Large intestine (tissue), 3 donors: ENCODE results near the gene AIDA. TPM values are rescaled to one million over a fixed set of nuclear protein-coding genes. Genes with fewer than 3 reads are reported as not detected.
A peak's percentile ranks its signal among the peaks of the same experiment; 100 is the strongest.

ENCODE experiments used
- DNase-seq, 2 donors: peaks; one replicate each; pipeline versions ENCODE4 v3.0.0 to v3.0.0-alpha.2; 2013
- H3K27ac ChIP-seq: one replicate; pipeline ENCODE4 v1.5.1; 2013; ENCODE audit warnings: low read length
- H3K27me3 ChIP-seq: 2 replicates; pipeline ENCODE4 v1.6.1; 2013; ENCODE audit warnings: low read length; ENCODE audit not compliant: control insufficient read depth, insufficient read depth
- H3K36me3 ChIP-seq: 2 replicates; pipeline ENCODE4 v1.6.1; 2013; ENCODE audit warnings: low read length; ENCODE audit not compliant: control insufficient read depth, insufficient read depth
- H3K4me1 ChIP-seq: one replicate; pipeline ENCODE4 v1.6.1; 2013; ENCODE audit warnings: low read length; ENCODE audit not compliant: control insufficient read depth, insufficient read depth
- H3K4me3 ChIP-seq: one replicate; pipeline ENCODE4 v1.5.1; 2013; ENCODE audit warnings: low read length
- H3K9me3 ChIP-seq: one replicate; pipeline ENCODE4 v1.6.1; 2013; ENCODE audit warnings: mild to moderate bottlenecking, low read depth, low read length, moderate library complexity; ENCODE audit not compliant: control insufficient read depth
- WGBS: methylation state at CpG from one replicate; pipeline ENCODE4 v1.1.5; 2013; ENCODE audit warnings: low lambda C conversion rate; ENCODE audit not compliant: insufficient coverage; 5-methylcytosine and 5-hydroxymethylcytosine counted together
- polyA plus RNA-seq: library from polyadenylated mRNA; unstranded; fragments of 120-200 nt; gene quantifications from one replicate; pipeline ENCODE4 v1.2.1, GENCODE V29; 2013

The AIDA gene
- polyA plus RNA-seq, 1 donor: 44.4 TPM

- WGBS: no CpG with 5 or more reads among the region's 39 CpGs
- peak overlapping the region; percentile 93 for H3K27ac ChIP-seq
- no peaks in the 10 kb centered on the region for H3K9me3 ChIP-seq
- H3K4me1 ChIP-seq: peaks cover 5% of the 10 kb centered on the region
- peak; percentile 96 to 98 for DNase-seq
- H3K27me3 ChIP-seq: no peaks in the 10 kb centered on the region
- peak overlapping the region; percentile 81 for H3K4me3 ChIP-seq
- H3K36me3 ChIP-seq: peaks cover 14% of the 10 kb centered on the region
These were observed 1.0 kb upstream of the AIDA start for GRCh38 chr1:222713091-222713961.

- H3K4me1 ChIP-seq: peaks cover 5% of the 10 kb centered on the region
- peaks cover 5% of the 10 kb centered on the region for H3K36me3 ChIP-seq
These were observed 705 bp downstream of the AIDA start for GRCh38 chr1:222711319-222712252.

GRCh38 chr1:222709700-222710153 lies 2.6 kb downstream of the AIDA start:
- peaks cover 5% of the 10 kb centered on the region for H3K4me1 ChIP-seq
- H3K9me3 ChIP-seq: no peaks in the 10 kb centered on the region
- no peaks in the 10 kb centered on the region for H3K36me3 ChIP-seq
- no peak for DNase-seq
- no peak overlapping the region for H3K27ac ChIP-seq
- 75% methylated on average over 2 of the region's 5 CpGs for WGBS
- no peak overlapping the region for H3K4me3 ChIP-seq
- no peaks in the 10 kb centered on the region for H3K27me3 ChIP-seq

More at GRCh38 chr1:222711319-222712252, 705 bp downstream of the AIDA start:
- WGBS: no CpG with 5 or more reads among the region's 42 CpGs
- H3K9me3 ChIP-seq: no peaks in the 10 kb centered on the region
- peak overlapping the region; percentile 81 for H3K4me3 ChIP-seq
- peak; percentile 31 to 78 for DNase-seq
- H3K27me3 ChIP-seq: no peaks in the 10 kb centered on the region
- H3K27ac ChIP-seq: peak overlapping the region; percentile 86

GRCh38 chr1:222706815-222707214 lies 5.5 kb downstream of the AIDA start:
- no CpG with 5 or more reads among the region's 4 CpGs for WGBS
- no peak overlapping the region for H3K27ac ChIP-seq
- H3K9me3 ChIP-seq: no peaks in the 10 kb centered on the region
- H3K27me3 ChIP-seq: no peaks in the 10 kb centered on the region
- H3K4me3 ChIP-seq: no peak overlapping the region
- DNase-seq: no peak
- H3K36me3 ChIP-seq: peaks cover 3% of the 10 kb centered on the region
- peaks cover 9% of the 10 kb centered on the region for H3K4me1 ChIP-seq

- Histone ChIP-seq H3K27ac (no peak overlapping the region), H3K36me3 (peaks cover 10% of the 10 kb centered on the region), H3K4me1 (peaks cover 5% of the 10 kb centered on the region), H3K4me3 (no peak overlapping the region), H3K9me3 (no peaks in the 10 kb centered on the region), H3K27me3 (no peaks in the 10 kb centered on the region)
- DNase-seq: no peak
- no CpG with 5 or more reads among the region's 1 CpG for WGBS
These were observed 8.0 kb downstream of the AIDA start for GRCh38 chr1:222704260-222704659.

GRCh38 chr1:222702210-222702609 lies 10.1 kb downstream of the AIDA start:
- Histone ChIP-seq H3K27ac (no peak overlapping the region), H3K27me3 (no peaks in the 10 kb centered on the region), H3K4me1 (peaks cover 5% of the 10 kb centered on the region), H3K9me3 (no peaks in the 10 kb centered on the region), H3K36me3 (peaks cover 13% of the 10 kb centered on the region), H3K4me3 (no peak overlapping the region)
- 30% methylated on average over 2 of the region's 4 CpGs for WGBS
- peak in 1 of 2 donors; percentile 8 for DNase-seq

- peaks cover 5% of the 10 kb centered on the region for H3K4me1 ChIP-seq
- 100% methylated on average over 1 of the region's 2 CpGs for WGBS
- no peak overlapping the region for H3K4me3 ChIP-seq
- H3K27me3 ChIP-seq: no peaks in the 10 kb centered on the region
- H3K27ac ChIP-seq: no peak overlapping the region
- H3K36me3 ChIP-seq: peaks cover 15% of the 10 kb centered on the region
- no peak for DNase-seq
- H3K9me3 ChIP-seq: no peaks in the 10 kb centered on the region
These were observed 14.5 kb downstream of the AIDA start for GRCh38 chr1:222697826-222698225.

- Histone ChIP-seq H3K9me3 (no peaks in the 10 kb centered on the region), H3K4me1 (no peaks in the 10 kb centered on the region), H3K27me3 (no peaks in the 10 kb centered on the region), H3K36me3 (peaks cover 12% of the 10 kb centered on the region), H3K4me3 (no peak overlapping the region), H3K27ac (no peak overlapping the region)
- DNase-seq: no peak
- 80% methylated on average over 1 of the region's 2 CpGs for WGBS
These were observed 15.1 kb downstream of the AIDA start for GRCh38 chr1:222697203-222697602.

GRCh38 chr1:222696741-222697140 lies 15.6 kb downstream of the AIDA start:
- H3K36me3 ChIP-seq: peaks cover 12% of the 10 kb centered on the region
- DNase-seq: no peak
- no peaks in the 10 kb centered on the region for H3K9me3 ChIP-seq
- H3K27ac ChIP-seq: no peak overlapping the region
- whole genome bisulfite sequencing: 100% methylated on average over 1 of the region's 8 CpGs
- no peak overlapping the region for H3K4me3 ChIP-seq
- no peaks in the 10 kb centered on the region for H3K27me3 ChIP-seq
- H3K4me1 ChIP-seq: no peaks in the 10 kb centered on the region

- no peaks in the 10 kb centered on the region for H3K4me1 ChIP-seq
- no CpG with 5 or more reads among the region's 5 CpGs for WGBS
These were observed 17.4 kb downstream of the AIDA start for GRCh38 chr1:222694927-222695326.

More at GRCh38 chr1:222694927-222695326, 17.4 kb downstream of the AIDA start:
- no peak for DNase-seq
- peaks cover 7% of the 10 kb centered on the region for H3K36me3 ChIP-seq
- no peak overlapping the region for H3K27ac ChIP-seq
- H3K27me3 ChIP-seq: no peaks in the 10 kb centered on the region
- no peak overlapping the region for H3K4me3 ChIP-seq
- H3K9me3 ChIP-seq: no peaks in the 10 kb centered on the region
